Activated CD8-positive, alpha-beta memory T cell treated with anti-CD3 and anti-CD28 coated beads, Interleukin-2, amount 50 U/mL, for 24 hours (primary cell): ENCODE data around the gene NR5A1.

ENCODE experiments used
- DNase-seq: peaks from one replicate; pipeline ENCODE4 v3.0.0-alpha.2; 2020; ENCODE audit errors: extremely low read depth

The NR5A1 gene

DNA sequence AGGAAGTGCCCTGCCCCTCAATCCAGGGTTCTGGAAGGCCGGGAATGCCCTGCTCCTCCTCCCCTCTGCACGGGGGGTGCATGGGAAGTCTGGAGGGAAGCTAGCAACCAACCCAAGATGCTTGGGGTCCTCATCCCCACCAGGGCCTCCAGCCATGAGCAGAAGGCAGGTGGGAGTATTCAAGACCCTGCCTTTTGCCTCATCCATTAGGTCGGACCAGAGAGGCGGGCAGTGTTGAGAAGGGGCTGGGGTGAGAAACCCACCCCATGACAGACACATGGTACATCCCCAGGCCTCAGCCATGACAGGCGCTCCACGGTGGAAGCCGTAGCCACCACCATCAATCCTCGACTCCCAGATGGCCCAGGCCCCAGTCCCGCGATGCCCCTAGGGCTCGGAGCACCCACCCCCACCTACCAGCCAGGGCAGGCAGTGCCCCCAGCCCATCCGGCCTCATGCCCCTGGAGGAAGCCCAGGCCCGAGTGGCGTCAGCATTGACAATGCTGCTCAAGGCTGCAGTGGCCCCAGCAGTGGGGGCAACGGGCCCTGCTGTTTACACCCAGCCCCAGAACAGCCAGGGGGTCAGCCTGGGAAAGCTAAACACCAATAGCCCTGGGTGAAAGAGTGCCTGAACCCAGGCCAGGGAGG is 8.6 kb downstream of the NR5A1 start:
- DNase-seq, result no peak

DNA sequence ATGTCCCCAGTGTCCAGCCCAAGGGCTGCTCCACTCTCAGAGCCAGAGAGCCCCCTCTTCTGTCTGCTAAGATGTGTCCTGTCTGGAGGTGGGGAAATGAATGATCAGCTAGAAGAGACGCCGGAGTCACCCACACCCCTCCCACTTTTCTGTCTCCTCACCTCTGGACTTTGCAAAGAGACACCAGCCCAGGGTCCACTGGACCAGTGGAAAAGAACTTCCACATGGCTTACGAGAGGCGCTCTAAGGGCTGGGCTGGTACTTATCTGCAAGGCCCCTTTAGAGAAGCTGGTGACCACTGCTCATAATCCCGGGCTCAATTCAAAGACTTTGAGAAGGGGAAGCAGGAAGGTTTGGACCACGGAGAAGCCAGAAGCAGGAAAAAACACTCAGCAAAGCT is 9.2 kb downstream of the NR5A1 start:
- DNase-seq, result no peak

DNA sequence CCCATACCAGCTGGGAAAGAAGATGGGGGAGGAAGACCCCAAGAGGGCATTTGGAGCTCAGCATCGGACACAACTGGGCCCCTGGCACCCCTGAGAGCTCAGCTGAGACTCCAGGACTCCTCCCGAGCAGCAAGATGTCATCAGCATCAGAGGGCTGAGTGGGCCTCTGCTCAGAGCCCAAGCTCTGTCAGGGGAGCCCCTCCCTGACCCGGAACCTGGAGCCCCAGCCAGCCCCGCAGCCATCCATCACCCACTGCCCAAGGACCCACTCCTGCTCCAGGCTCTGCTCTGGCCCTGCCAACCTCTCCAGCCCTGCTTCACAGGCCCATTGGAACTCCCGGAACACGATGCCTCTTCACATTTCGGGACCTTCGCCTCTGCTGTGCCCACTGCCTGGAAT is 9.8 kb downstream of the NR5A1 start:
- no peak for DNase-seq

DNA sequence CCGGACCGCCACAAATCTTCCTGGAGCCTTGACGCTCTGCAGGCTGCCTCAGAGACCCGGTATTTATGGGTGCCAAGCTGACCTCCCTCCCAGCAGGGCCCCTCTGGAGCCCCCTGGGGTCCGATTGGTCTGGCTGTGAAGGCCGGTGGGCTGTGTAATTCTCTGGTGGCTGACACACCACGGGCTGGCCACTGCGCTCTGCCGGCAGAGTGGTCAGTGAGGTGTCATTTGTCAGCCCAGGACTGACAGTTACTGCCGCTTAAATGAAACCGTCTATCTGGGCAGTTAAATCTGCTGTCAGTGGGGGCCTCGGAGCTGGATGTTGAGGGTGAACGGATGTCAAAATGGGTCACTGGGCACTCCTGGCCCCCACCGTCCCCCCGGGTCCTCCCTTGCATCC is 10.7 kb downstream of the NR5A1 start:
- DNase-seq, result no peak

DNA sequence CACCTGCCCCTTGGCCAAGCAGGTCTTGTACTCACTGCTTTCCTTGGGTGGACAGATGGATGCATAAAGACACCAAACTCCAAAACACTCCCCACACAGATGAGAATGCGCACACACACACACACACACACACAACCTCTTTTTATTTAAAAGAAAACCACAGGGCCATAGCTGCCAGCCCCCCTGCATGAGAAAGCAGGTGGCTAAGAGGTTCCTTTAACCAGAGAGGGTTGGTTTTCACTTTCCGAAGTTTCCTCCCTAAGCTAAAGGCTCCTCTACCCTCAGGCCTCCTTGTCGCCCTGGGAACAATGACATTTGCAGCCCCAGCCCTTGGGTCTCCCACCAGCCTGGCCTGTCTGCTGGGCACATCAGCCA is 11.1 kb downstream of the NR5A1 start:
- DNase-seq, result no peak

DNA sequence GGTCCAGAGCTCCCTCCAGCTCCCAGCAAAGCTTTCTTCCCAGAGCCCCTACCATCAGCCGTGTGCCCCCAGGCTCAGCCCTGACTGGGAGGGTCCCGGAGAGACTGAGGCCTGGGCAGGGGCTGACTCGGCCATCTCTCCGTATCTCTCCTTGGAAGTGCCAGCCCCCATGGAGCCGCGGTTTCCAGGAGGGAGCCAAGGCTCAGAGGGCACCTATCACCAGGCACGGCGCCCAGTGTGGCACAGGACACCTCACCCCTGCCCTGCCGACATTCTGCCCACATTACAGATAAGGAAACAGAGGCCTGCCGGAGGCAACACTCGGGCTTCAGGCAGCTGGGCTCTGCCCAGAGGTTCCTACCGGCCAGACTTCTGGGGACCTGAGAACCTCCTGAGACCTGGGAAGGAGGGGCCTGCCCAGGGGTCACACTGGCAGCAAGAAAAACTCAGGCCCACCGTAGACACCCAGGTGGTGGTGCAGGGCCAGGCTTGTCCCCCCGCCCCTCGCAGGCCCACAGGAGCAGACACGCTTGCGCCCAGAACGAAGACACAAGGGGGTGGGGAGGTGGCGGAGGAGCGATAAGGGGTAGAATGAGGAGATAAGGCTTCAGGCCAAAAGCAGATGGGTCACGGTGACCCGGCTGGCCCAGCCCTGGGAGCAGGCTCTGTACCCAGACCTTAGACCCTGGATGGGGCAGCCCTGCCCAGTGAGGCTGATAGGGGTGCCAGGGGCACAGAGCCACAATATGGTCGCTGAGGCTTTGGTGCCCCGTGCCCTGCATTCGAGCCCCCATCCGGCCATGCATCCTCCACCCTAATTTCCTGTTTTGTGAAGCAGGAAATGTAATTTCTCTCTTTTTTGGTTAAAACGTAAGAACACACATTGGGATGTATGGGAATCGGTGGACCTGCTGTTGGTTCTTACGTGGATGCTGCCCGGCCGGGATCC is 11.8 kb downstream of the NR5A1 start:
- DNase-seq, result no peak

DNA sequence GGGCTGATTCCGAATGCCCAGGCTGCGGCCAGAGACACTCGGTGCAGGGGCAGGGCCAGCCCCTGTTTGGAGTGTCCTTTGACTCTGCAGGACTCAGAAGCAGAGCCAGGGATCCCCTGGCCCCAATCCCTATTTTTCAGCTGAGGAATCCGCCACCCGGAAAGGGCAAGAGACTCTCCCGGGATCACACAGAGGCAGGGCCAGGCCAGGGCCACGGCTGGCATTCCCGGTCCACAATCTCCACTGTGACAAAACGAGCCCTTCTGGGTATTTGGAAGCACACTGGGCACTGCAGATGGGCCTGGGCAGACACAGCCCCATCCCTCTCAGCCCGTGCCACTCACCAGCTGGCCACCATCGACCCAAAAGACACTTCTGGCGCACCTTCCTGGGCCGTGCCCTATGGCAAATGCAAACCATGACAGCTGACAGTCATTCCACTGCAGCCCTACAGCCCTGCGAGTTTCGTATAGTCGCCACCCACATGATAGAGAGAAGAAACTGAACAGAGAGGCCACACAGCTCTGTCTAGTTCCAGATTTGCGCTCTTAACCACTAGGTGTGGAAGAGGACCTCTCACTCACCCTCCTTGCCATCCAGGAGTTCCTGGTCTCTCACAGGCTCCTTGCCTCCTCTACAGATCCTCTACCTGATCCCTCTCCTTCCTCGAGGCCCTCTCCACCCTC is 13.3 kb downstream of the NR5A1 start:
- DNase-seq, result no peak

DNA sequence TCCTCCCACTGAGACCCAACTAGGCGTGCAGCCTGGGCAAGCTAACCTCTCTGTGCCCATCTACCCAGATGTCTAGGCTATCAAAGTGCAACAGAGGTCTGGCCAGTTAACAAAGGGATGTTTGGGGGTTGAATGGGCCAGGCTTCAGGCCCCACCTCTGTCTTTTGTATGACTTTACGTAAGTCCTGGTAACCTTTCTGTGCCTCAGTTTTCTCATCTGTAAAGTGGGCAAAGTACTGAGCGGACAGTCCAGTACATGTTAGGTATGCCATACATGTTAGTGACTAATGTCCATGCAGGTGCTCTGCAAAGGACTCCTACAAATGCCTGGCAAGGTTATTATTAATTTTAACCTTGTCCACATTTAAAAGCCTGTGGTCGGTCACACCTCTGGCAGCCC is 14.0 kb downstream of the NR5A1 start:
- no peak for DNase-seq

DNA sequence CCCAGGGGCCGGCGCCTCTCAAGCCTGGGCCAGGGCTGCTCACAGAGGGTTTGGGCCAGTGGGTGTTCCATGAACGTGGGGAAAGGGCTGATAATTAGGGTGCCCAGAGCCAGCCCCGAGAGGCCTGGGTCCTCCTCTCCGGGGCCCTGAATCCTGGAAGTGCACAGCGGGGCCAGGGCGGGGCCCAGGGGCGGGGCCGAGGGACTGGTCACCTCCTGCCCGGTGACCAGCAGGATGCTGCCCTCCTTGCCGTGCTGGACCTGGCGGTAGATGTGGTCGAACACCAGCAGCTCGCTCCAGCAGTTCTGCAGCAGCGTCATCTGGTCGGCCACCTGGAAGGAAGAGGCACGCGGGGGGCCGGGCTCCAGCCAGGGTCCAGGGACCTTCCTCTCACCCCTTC is 14.4 kb downstream of the NR5A1 start:
- DNase-seq, result no peak

DNA sequence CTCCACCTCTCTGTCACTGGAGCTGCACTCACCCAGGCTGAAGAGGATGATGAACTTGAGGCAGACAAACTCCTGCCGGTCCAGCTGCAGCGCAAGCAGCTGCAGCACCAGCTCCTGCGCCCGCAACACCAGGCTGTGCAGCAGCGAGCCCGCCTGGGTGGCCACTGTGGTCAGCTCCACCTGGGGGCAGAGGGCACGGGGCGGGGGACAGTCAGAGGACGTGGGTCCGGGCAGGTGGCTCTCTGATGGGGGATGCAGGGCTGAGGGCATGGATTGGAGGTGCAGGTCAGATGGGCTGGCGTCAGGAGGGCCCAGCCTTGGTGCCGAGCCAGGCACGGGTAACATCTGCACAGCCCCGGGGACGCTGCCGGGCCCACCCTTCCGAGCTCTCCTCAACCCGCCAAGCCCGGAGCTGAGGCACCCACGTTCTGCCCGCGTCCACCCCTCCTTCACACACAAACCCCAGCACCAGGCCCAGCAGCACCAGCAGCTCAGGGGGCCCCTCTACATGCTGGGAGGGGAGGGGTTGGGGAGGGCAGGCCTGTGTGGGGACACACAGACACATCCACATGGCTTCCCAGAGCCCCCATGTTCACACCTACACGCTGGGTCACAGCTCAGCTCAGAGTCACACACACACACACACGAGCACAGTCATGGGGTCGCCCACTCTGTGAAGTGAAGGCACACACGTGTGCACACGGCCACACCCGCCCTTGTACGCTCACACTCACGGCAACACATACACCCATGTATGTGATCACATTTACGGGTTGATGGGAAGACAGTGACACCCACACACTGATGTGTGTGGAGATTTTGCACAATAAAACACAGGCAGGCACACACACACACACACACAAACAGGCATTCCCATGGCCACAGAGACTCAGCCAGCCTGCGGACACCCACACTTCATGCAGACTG is 15.9 kb downstream of the NR5A1 start:
- DNase-seq, result no peak

DNA sequence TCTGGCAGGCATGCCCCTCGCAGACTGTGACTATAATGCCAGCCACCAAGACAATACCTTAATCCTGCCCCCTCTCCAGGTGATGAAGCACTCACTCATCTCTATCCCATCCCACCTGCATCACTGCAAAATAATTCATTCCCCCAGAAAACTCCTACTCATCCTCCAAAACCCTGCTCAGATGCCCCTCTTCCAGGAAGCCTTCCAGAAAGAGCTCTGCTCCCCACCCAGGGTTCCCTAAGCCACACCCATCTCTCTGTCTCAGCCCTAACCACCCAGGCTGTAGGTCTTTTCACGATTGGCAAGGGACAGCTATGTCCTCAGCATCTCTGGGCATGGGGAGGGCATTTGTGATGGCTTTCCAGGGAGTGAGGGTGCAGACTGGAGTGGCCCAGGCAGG is 17.2 kb downstream of the NR5A1 start:
- no peak for DNase-seq

DNA sequence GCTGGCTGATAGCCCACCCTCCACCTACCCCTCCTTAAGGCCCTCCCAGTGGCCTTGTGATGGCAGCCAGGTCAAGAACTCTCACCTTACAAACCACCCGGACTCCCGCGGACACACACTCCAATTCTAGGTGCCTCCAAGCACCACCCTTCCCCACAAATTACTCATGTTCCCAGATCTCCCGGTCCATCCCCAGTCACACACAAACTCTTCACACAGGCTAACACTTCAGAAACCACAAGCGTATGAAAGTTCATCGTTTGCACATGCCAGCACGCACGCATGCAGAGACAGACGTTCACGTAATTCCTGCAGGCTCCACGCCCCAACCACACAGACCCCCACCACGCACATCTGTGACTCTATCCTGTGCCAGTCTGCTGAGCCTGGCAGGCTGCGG is 18.0 kb downstream of the NR5A1 start:
- DNase-seq, result no peak

DNA sequence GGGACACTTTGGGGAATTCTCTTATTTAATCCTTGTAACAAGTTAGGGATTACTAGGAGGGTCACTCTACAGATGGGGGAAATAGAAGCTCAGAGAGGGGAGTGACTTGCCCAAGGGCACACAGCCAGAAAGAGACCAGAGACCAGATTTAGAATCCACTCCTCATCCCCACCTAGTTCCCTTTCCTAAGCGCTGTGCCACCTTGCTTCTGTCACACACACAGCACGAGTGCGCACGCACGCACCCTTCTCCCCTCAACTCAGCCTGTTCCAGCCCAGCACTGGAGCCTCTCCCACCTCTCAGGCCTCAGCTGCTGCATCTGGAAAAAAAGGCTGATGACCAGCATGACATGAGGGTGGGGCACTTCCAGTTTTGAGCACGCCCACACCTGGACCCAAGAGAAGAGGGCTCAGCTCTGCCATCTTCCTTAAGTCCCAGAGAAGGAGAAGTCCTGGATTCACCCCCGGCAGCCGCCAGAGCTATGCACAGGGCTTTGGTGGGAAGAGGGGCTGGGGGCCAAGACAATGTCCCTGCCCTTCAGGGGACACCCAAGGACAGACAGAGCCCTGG is 18.5 kb downstream of the NR5A1 start:
- no peak for DNase-seq

DNA sequence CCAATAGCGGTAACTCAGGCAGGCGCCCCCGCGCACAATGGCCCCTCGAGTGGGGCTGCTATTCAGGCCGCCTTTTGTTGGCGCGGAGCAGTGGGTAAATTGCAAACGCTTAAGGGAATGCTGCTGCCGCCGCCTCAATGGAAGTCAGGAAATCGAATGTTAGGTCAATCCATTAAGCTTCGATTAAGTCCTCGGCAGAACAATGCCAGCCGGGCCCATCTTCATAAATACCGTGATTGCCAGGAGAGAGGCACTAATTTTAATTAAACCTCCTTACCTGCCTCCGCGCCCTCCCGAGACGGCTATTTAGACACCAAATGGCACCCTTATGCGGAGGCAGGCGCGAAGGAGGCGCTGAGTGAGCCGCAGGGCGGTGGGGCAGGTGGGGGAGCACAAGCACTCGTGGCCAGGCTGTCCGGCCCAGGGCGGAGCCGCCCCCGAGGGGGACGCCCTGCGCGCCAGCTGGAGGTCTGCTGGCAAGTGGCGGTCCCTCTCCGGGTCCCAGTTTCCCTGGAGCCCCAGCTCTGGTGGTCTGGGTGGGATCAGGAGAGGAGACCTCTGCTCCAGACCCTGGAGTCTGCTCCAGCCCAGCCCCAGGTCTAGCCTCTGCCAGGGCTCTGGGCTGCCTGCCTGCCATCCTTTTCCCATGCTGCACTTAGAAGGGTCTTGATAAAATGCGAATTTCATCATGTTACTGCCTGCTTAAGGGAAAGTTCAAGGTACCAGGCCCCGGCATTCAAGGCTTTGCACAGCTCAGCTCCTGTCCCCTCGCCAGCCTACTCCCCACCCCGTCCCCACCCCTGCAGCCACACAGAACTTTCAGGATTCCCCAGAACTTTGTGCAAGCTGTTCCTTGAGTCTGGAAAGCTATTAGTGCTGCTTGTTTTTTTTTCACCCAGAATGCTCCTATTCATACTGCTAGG is 19.7 kb downstream of the NR5A1 start:
- DNase-seq, result no peak

DNA sequence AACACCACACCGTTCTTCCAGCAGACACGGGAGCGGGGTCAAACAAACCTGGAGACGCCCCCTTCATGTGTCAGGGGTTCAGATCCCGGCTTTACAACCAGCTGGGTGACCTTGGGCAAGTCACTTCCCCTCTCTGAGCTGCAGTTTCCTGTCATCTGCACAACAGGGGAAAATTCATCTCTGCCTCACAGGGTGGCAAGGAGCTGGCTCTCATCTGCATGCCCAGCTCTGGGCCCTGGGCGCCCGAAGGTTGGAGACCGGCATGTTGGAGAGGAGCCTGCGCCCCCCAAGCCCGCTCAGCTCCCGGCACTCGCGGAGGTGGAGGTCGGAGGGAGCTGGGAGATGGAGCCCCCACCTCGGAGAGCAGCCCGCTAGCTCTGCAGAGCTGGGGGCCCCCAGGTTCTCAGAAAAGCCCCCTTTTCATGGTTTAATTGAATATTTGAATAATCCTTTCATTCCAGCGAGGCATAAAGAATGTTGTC is 20.4 kb downstream of the NR5A1 start:
- no peak for DNase-seq

DNA sequence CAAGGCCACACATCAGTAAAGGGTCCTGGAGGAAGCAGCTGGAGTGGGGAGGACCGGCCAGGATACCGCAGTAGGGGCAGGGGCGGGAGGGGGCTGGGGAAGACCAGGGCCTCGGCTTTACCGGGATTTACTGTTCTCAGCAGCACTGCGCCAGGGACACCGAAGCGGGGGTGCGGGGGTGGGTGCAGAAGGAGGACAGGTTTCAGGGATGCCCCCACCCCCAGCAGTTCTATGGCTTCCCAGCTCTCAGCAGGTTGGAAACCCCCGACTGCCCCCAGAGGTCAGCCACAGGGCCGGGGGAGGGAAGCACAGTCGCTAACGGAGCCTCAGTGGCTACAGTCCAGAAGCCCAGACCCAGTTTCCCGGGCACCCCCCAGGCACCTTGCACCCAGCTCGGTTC is 21.3 kb downstream of the NR5A1 start:
- no peak for DNase-seq

DNA sequence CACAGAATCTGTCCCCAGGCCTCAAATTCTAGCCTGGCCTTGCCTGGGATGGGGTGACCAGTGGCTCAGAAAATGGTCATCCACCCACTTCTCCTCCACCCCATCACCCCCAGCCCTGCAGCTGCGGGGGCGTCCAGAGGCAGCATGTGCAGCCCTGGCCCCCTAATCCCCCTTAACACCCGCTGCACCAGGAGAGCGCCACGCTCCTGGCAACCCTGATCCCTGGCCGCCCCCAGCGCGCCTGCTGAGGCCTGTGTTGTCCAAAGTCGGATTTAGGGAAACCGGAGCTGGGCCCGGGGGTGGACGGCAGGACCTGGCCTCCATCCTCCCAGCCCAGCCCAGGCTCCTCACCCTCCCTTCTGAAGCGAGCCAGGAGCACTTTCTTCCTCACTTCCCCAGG is 22.0 kb downstream of the NR5A1 start:
- DNase-seq, result no peak

DNA sequence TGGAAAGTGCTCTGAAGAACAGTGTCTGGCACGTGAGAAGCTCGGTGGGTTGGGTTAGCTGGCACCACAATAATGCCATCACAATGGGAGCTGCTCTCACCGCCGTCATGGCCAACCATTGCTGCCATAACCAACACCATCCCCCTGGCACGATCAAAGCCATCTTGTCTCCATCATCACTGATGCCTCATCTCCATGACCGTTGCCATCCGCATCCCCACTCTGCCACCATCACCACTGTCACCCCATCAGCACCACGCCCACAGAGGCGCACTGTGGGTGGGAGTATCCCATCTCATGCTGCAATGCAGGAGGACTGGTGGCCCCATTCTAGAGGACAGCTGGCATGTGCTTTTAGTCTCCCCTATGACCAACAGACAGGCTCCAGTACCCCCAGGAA is 23.7 kb downstream of the NR5A1 start:
- no peak for DNase-seq

DNA sequence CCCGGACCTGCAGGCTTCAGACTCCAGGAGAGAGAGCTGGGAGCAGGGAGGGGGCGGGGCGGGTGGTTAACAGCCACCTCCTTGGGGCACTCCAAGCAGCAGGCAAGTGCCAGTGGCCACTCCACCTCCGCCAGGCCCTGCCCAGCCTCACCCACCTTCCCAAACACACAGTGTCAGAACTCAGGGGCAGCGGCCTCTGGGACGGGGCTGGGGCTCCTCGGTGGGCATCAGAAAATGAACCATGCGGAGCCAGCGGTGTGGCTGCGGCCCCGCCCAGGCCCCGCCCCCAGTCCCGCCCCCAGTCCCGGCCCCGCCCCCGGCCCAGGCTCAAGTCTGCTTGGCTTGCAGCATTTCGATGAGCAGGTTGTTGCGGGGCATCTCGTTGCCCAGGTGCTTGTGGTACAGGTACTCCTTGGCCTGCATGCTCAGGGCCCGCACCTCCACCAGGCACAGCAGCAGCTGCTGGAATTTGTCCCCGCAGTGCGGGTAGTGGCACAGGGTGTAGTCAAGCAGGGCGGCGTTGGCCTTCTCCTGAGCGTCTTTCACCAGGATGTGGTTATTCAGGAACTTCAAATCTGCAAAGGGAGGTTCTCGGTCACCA is 24.7 kb downstream of the NR5A1 start:
- DNase-seq, result no peak

DNA sequence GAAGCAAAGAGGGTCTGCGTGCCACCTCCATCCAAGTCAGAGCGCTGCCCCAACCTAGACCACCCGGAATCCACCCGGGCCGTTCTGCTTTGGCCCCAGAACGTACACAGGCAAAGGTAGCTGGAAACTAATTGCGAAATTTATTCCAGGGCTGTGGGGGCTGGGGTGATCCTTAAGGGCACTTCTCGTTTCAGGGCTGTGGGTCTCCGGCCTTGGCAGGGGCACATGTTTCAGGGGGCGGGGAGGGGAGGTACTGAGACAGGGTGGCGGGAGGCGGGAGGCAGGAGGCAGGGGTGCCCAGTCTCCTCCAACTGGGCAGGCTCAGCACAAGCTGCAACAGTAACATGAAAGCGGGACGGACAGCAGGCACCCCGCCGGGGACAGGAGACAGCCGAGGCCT is 26.1 kb downstream of the NR5A1 start:
- no peak for DNase-seq
